GM19328 (cell line): ENCODE data around the gene PRRT1B.

ENCODE experiments used
- ATAC-seq: cut with Tn5 transposase; IDR thresholded peaks from one replicate; pipeline ENCODE4 v1.9.1; 2021; ENCODE audit warnings: mild to moderate bottlenecking, moderate library complexity; ENCODE audit not compliant: unreplicated experiment

PRRT1B gene

GRCh38 chr9:131594906-131595665, 49.8 kb downstream of the PRRT1B start:
- no peak for ATAC-seq

DNA sequence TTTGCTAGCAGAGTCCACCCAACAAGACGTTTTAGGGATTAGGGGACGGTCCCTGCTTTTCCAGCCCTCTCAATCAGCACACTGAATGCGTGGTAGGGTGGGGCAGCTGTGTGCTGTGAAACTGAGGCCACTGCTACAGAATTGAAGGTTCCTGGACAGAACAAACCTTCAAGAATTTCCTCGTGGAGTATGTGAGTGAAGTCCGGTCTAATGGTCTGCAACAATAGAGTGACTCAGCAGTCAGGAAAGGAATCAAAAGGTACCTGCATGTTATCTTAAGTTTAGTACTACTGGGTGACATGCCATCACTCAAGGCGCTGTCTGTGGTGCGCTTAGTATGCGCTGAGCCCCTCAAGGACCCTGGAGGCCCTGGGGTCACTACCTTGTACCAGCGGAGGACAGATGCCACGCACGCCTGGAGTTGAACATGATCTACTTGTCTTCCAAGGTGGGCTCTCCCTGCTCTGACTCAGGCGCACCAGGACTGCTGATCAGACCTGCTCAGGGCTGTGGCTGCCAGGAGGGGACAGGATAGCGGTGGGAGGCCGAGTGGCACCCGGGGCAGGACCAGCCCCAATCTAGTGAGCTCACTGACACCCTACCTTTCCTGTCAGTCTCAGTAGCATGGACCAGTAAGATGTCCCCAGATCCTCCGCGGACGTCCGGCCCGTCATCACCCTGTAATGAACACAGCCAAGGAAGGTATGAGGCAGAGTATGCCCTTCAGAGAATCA, 50.5 kb downstream of the PRRT1B start:
- ATAC-seq: no peak

DNA sequence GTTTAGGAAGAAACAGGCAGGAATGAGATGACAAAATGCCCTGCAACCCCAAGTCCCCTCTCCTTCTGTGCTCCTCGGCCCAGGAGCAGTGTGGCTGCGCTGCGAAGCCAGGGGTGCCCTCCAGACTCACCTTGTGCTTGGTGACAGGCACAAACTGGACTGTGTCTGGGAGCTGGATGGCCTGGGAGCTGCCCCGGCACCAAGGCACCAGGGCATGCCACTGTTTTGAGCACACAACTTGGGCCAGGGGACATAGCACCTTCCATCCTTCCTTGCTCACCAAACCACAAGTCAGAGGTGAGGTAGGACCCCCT, 51.1 kb downstream of the PRRT1B start:
- ATAC-seq: no peak

DNA sequence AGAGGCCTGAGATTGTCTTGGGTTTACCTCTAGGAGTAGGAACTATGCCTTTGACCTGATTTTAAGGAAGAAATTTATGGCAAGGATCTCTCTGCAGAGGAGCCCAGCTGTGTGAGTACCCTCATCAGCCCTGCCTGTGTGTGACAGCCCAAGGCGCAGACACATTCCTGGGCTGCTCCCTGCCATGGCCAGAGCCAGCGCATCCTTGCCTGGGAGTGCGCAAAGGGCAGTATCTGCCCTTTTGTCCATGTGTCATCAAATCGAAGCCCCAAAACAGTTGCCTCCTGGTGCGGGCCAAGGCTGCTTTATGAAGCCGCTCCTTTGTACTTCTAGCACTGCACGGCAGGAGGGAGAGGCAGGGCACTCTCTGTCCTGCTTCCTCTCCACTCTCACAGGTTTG, 51.9 kb downstream of the PRRT1B start:
- ATAC-seq: no peak

GRCh38 chr9:131598121-131598520, 52.8 kb downstream of the PRRT1B start:
- no peak for ATAC-seq

- no peak for ATAC-seq
Observed at GRCh38 chr9:131601683-131602181, 56.4 kb downstream of the PRRT1B start.

DNA sequence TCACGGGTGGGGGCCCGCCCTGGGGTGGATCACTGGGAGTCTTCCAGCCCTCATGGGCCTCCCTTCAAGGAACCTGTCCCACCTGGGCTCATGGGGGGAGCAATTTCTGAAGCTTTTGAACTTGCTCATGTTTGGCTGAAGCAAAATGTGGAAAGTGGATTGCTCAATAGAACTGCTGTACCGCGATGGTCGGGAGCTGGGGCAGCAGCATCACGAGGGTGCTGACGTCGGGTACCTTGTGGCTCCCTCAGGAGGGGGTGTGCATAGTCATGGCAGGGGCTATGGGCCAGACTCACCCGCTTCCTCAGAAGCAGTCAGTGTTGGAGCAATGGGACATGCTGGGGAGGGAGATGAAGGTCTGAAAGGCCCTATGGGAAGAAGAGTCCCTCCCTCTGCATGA, 57.9 kb downstream of the PRRT1B start:
- no peak for ATAC-seq

GRCh38 chr9:131603711-131604439, 58.6 kb downstream of the PRRT1B start:
- ATAC-seq: no peak

- no peak for ATAC-seq
Observed at GRCh38 chr9:131605770-131606590, 60.7 kb downstream of the PRRT1B start.

DNA sequence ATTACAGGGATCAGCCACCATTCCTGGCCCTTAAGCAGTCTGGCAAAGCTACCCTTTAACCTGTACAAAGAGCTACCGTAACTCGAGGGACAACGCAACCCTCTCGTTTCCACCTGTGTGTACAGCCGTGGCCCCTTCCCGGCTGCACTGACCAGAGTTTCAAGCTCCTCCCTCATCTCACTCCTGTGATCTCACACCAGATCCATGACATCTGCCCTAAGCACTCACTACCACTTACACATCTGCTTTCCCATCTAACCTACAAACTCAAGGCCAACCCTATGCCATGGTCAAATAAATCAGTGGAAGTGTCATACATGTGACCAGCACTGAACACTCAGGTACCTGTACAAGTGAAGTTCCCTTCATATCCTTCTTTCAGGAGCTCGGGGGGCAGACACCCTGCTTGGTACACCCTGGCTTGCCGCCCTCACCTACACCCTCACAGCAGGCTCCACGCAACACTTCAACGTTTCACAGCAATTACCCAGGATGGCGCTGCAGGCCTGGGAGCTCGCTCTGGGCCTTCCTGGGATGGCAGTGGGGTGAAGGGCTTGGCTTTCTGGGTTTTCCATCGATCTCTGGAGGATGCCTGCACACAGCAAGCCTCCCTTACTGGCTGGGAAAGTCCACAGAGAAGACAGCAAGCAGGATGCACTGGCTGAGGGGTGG, 61.7 kb downstream of the PRRT1B start:
- no peak for ATAC-seq

GRCh38 chr9:131607591-131607990, 62.3 kb downstream of the PRRT1B start:
- no peak for ATAC-seq

DNA sequence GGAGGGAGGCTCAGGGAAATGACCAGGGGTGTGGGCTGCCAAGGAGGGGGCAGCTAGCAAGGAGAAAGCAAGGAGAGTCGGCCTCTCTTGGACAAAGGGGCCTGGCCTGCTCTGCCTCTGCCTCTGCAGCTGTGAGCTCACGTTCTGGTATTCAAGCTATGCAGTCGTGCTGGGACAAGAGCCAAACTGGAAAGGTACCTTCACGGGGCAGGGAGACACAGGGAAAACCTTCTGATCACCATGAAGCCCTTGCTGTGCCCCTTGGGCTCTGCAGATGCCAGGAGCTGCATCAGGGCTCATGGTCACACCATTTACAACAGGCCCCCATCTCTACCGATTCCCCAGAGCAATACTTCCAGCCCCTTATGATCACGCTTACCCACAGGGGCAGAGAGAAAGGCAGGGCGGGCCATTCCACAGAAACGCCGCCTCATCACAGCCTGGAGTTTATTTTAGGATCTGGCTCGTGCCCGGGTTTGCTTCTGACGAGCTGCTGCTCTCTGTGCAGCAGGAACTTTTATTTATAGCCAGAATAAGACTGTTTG, 63.2 kb downstream of the PRRT1B start:
- ATAC-seq: no peak
